ENCODE measurements around the gene CLPX.
"Not testable (repeated sequence)": the region's sequence is repeated elsewhere in the genome, so short reads cannot be mapped to it uniquely, and the experiment has no call there.

Gene CLPX

DNA sequence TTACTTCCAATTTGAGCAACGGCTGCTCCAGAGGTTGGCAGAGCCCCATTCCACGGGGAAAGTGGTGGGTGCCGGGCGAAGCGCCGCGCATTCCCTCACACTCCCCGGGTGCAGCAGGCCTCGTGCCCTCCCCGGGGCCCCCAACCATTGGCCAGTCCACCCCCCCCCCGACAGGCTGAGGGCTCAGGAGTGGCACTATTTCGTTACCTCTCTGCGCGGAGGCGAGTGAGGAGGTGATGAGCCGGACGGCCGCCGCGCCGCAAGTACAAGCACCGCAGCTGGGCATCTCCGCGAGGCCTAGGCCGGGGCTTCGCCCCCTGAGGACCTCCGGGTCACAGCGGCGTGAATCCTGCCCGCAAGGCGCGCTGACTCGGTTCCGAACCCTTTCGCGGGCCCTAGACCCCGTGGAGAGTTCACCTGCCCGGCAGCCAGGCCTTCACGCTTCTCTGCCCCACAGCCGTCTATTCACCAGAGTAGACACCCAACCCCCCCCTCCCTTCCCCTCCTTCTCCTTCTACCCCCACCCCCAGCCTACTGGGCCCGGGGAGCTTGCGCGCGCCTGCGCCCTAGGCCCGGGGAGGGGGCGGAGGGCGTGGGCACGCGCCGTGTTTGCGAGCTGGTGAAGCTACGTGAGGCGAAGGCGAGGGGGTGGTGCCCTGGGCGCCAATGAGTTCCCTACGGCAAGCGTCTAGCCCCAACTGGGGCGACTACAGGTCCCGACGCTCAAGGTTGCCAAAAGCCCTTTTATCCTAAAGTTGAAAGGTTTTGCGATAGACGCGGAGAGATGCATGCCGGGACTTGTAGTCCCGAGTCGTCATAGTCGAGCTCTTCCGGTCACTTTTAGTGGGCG, at the start of gene CLPX:
Gene CLPX (minus strand): TSS at position 475 of the 850 bp plus-strand sequence. CDS start 189 bp downstream, at position 286.
- DNase-seq: peak; percentile 66 to 88 (median 75)

DNA sequence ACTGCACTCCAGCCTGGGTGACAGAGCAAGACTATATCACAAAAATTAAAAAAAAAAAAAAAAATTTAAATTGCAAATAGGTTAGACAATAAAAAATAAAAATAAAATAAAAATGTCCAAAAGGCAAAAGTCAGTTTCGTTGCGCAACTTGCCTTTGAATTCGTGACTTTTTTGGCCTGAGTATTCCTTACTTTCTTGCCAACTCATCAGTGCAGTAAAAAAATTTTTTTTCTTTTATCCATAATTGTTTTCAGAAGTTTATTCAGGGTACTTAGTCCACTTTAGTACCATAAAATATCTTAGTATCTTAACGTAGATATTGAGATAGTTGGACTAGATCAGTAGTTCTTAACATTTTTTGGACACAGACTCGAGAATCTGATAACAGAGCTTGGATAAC, 48.6 kb upstream of the CLPX start:
- DNase-seq: no peak

DNA sequence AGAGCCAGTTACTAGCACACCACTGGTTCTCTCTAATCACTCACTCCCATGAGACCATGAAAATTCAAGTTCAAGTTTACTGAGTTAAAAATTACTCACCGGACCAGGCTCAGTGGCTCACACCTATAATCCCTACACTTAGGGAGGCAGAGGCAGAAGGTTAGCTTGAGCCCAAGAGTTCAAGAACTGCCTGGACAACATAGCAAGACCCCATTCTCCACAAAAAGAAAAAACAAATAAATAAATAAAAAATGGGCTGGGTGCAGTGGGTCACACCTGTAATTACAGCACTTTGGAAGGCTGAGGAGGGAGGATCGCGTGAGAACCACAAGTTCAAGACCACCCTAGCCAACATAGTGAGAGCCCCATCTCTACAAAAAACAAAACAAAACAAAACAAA, 47.4 kb upstream of the CLPX start:
- no peak for DNase-seq

DNA sequence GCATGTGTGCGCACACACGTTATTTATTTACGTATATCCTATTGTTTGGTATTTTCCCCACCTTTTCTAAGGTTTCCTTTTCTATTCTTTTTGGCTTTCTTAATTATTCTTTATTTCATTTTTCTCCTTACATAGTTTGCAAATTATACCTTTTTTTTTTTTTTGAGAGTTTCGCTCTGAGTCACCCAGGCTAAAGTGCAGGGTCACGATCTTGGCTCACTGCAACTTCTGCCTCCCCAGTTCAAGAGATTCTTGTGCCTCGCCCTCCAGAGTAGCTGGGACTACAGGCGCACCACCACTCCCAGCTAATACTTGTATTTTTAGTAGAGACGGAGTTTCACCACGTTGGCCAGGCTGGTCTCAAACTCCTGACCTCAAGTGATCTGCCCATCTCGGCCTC, 46.2 kb upstream of the CLPX start:
- no peak for DNase-seq

DNA sequence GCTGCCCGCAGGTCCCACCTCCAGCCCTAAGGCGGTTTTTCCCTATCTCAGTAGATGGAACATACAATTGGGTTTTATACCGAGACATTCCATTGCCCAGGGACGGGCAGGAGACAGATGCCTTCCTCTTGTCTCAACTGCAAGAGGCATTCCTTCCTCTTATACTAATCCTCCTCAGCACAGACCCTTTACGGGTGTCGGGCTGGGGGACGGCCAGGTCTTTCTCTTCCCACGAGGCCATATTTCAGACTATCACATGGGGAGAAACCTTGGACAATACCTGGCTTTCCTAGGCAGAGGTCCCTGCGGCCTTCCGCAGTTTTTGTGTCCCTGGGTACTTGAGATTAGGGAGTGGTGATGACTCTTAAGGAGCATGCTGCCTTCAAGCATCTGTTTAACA, 41.8 kb upstream of the CLPX start:
- not testable (repeated sequence) for DNase-seq

GRCh38 chr15:65226221-65226620, 41.1 kb upstream of the CLPX start:
- DNase-seq: no peak

DNA sequence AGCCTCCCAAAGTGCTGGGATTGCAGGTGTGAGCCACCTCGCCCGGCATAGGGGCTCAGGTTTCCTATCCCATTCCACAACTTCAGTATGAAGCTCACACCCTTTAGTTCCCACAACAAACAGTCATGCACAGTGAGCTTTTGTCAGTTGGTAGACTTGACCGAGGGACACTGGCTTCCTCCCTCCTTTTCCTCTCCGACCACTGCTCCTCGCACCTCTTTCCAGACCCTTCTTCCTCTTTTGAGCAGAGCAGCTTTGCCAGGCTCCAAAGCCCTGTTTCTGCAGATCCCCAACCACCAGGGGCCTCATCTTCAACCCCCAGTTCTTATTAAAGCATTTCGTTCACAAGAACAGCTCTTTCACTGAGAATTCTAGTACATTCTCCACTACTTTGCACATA, 38.9 kb upstream of the CLPX start:
- DNase-seq: no peak

DNA sequence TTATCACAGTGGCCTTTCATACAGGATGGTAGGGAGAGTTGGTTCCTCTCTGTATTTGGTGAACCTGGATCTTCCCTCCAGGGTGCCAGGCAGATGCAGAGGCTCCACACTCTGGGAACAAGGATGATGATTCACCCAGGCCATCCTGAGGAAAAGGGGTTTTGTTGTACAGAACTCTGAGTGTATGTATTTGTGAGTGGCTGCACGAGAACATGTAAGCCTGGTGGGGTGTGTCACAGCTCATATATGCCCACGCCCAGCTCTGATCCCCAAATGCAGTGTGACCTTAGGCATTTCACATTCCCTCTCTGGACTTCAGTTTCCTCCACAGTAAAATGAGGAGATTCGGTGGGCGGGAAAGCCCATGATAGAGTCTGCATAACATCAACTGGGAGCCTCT, 37.7 kb upstream of the CLPX start:
- no peak for DNase-seq

DNA sequence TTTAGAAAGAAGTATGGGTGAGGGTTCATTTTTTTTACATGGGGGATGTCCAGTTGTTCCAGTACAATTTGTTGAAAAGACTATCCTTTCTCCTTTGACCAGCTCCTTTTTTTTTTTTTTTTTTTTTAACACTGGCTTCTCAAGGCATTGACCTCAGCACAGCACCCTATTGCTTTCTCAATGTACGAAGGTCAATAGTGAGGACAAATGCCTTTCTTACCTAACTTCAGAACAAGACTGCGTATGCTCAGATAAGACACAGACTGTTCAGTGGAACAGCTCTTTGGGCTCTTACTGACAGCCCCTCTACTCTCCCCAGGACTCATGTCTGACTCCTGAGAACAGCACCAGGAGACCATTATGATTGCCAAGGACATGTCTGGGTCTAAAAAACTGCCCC, 36.6 kb upstream of the CLPX start:
- no peak for DNase-seq

DNA sequence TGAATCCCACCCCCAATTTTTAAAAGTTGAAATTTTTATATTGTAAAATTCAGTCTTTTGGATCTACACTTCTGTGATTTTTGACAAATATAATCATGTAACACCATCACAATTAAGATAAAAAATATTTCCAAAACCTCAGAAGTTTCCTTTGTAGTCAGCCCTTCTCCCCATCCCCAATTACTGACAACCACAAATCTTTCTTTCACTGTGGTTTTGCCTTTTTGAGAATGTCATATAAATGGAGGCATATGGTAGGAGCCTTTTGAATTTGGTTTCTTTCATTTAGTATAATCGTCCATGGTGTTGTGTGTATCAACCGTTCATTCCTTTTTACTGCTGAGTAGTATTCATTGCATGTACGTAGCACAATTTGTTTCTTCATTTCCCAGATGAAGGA, 34.0 kb upstream of the CLPX start:
- no peak for DNase-seq

GRCh38 chr15:65217526-65218482, 32.7 kb upstream of the CLPX start:
- DNase-seq: no peak

GRCh38 chr15:65215496-65215895, 30.4 kb upstream of the CLPX start:
- no peak for DNase-seq

DNA sequence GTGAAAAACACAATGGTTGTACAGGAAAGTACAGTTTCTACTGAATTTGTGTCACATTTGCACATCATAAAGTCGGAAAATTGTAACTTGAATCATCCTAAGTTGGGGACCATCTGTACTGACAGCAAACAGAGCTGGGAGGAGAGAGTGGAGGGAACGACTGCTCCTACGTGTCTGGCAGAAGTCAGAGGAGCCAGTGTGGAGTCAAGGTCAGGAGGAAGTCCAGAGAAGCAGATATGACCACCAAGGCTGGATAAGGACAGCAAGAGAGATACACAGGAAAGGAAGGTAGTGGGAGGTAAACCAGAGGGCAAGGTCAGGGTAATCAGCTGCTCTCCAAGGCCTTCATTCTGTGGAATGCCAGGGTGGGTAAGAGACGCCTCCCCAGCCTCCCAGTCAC, 28.9 kb upstream of the CLPX start:
- no peak for DNase-seq

GRCh38 chr15:65213241-65213640, 28.1 kb upstream of the CLPX start:
- no peak for DNase-seq

DNA sequence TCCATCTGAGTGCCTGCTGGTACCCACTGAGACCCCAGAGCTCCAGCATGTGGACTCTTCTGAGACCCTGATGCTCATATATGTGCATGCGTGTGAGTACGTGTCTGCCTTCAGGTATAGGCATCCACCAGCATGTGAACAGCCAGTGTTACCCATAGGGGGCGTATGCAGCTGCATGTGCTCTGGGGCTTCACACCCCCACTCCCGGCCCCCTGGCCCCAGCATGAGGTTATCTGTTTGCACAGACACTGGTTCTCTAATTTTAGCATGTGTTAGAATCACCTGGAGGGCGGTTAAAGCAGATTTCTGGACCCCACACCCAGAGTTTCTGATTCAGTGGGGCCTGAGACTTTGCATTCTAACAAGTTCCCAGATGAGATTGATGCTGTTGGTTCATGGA, 27.0 kb upstream of the CLPX start:
- no peak for DNase-seq

DNA sequence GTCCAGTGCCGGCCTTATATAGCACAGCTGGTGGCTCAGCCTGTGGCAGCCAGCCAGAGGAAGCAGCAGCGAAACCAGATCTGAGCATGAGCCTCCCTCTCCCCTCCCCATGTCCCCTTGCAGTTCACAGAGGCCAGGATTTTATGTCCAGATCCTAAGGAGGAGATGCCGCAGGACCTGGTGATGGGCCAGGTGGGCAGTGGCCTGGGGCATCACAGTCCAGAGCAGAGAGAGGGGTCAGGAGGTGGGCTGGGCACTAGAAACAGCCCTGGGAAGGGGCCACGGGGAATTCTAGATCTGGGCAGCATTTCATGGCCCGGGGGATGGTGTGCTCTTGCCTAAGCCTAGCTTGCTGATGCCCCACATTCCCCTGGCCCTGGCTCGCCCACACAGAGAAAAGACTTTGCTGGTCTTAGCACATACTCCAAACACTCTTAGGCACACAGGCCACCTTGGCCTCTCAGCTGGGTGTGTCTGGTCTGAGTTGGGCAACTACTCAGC, 26.4 kb upstream of the CLPX start:
- no peak for DNase-seq

DNA sequence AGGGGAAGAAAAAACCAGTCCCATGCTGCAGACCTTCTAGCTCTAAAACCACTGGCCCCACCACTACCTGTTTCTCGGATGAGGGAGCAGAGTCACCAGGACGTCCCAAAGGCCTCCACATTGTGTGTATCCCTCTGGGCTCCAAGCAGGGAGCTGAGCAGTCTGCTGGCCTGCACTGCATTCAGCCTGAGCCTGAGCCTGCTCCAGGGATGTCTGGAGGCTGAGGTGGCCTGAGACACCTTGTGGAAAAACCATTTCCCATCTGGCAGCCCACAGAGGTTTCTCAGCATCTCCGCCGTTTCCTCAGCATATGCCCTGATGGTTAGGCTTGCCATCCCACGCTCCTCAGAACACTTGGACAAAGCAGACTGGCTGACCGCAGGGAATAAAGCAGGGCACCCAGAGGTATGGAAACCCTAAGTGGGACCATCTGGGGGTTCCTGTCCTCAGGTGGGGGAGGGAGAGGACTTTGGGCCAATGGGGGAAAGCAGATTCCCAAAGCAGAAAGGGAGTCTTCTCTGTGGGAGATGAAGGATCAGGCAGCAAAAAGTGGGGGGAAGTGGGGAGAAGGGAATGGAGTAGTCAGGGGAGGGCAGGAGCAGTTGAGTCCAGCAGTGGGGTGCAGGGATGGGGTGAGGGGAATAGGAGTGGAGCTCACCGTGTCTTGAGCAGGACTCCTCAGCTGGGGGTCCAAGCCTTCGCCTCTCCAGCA, 25.8 kb upstream of the CLPX start, which contains the start of gene CILP:
Gene CILP (minus strand): TSS at position 704 of the 712 bp plus-strand sequence. CDS start 1,718 bp downstream, outside the sequence.
- no peak for DNase-seq

- no peak for DNase-seq
Measured at GRCh38 chr15:65209701-65210643, 24.8 kb upstream of the CLPX start.

- no peak for DNase-seq
Measured at GRCh38 chr15:65208647-65209046, 23.5 kb upstream of the CLPX start.

GRCh38 chr15:65207280-65207840, 22.2 kb upstream of the CLPX start:
- DNase-seq: no peak

- DNase-seq: no peak
Measured at GRCh38 chr15:65206750-65207149, 21.6 kb upstream of the CLPX start.
